GM19468 (cell line): ENCODE results near the gene DCLK1.

ENCODE experiments used
- ATAC-seq: cut with Tn5 transposase; IDR thresholded peaks from one replicate; pipeline ENCODE4 v1.9.1; 2021; ENCODE audit warnings: mild to moderate bottlenecking, moderate library complexity, moderate number of reproducible peaks; ENCODE audit not compliant: unreplicated experiment; ENCODE audit errors: extremely low read depth

DCLK1 gene

DNA sequence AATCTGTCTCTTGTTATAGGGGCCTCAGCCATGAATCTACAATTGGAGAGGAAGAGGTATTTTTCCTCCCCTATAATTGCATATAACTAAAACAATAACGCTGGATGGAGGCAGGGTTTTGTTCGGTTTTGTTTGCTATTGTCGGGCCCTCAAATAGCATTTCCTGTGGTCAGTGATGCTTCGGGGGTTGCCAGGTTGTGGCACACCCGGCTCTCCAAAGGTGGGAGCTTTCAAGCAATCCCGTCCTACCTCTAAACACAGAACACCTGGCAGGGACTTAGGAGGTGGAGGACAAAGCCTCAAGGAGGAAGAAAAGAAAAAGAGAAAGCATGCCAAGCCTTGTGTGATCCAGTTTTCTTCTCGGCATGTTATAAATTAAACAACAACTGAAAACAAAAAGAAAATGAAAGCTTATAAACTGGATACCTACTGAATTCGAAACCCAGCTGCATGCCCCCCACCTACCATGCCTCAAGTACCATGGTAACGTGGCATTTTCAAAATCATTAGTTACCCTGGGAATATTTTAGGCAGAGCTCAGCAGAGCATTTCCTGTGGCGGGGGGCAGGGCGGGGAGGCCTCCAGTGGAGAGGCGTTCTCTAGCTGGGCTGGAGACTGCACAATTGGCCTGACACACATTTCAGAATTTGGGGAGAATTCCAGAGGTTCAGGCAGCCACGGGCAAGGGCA is 213.8 kb downstream of the DCLK1 start:
- no peak for ATAC-seq

DNA sequence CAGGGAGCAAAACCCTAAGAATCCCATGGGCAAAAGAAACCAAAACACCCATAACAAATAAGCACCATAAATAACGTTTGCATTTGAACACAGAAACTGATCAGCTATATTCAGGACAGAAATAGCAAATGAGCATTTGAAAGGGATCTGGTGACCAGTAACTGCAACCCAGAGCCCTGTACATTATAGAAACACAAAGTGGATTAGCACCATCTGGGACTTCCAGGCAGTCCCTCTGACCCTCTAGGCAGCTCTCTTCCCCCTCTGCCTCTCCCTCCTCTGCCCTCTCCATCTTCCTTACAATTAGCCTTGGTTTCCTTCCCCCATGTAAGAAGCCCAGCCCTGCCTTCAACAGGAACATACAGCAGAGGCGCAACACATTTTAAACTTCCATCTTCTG is 215.0 kb downstream of the DCLK1 start:
- ATAC-seq, result no peak

GRCh38 chr13:35914662-35915061 is 216.5 kb downstream of the DCLK1 start:
- no peak for ATAC-seq

DNA sequence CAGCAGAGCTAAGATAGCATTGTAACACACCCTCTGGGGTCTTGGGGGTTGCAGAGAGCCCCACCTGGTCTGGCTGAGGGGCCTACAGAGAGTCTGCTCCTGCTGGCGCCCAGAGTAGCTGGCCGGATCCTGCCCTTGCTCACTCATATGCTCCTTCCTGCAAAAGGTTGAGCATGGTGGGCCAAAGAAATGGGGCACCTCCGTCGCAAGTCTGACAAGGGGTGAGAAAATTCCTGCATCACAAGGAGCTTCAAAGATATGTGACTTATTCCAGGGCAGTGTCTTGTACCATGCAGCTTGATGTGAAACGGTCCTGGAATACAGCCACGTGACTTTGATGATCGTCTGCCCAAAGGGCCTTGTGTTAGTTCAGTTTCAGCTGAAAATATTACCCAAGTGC is 218.3 kb downstream of the DCLK1 start:
- ATAC-seq, result no peak

DNA sequence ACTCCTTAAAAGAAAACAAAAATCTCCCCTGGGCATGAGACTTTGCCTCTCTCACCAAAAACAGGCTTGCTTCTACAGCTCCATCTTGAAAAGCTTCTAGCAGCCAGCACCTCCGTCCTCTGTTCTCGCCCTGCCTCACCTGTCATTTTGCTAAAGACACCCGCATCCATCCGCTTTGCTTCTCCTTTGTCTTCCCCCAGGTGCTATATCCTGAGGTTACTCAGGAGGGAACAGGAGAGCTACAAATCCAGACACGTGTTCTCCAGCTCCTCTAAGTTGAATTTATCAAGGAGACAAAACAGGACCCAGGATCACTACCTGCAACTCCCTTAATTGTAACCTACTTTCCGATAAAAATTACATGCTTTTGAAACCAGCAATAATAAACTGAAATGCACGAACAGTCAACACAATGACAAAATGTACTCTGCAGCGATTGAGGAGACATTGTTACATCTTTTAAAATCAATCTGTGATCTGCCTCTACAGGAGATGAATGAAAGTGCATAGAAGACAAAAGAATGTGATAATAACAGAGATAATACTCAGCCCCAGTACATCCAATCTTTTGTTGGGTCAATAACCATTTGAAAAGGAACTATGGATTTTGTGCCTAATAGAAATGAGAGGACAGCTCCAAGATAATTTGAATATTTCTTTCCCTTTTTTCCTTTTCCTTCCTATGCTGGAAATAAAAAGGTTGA is 221.2 kb downstream of the DCLK1 start:
- ATAC-seq, result no peak

DNA sequence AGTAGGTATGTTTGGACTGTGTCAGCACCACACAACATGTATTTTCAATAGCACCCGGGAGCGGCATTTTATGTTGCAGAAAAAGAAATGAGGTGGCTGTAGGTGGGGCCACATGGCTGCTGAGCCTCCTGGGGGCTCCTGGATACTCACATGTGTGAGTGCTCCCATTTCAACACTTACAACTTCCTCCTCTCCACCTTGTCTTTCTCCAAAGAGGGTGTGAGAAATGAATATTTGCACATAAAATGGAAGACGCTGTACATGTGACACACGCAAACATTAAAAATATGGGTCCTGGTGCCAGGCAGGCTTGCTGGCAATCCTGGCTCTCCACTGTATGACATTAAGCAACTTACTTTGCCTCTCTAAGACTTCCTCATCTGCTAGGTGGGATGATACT is 222.1 kb downstream of the DCLK1 start:
- ATAC-seq, result no peak

- ATAC-seq, result no peak
Measured at GRCh38 chr13:35908226-35908625, 223.0 kb downstream of the DCLK1 start.

DNA sequence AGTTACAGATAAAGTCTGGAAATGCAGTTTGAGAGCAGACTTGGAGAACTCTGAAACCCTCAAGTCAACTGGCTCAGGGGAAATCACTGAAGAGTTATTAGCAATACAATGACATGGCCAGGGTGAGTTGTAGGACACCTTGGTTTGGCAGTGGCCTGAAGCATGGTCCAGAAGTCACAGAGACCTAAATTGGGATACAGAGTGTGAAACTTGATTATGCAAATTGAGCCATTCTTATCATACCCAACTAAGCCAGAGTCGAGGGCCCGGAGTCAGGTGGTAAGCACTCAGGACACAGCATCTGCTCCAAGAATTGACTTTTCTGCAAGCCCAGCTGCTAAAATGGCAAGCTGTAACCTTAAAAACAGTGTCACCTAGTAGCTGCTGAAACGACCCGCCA is 224.5 kb downstream of the DCLK1 start:
- ATAC-seq, result no peak

GRCh38 chr13:35903075-35903474 is 228.1 kb downstream of the DCLK1 start:
- ATAC-seq, result no peak

- no peak for ATAC-seq
Measured at GRCh38 chr13:35898041-35898440, 233.1 kb downstream of the DCLK1 start.

GRCh38 chr13:35894636-35895035 is 236.5 kb downstream of the DCLK1 start:
- ATAC-seq, result no peak

- ATAC-seq, result no peak
Measured at GRCh38 chr13:35892837-35893814, 238.1 kb downstream of the DCLK1 start.

GRCh38 chr13:35891507-35892441 is 239.4 kb downstream of the DCLK1 start:
- no peak for ATAC-seq

DNA sequence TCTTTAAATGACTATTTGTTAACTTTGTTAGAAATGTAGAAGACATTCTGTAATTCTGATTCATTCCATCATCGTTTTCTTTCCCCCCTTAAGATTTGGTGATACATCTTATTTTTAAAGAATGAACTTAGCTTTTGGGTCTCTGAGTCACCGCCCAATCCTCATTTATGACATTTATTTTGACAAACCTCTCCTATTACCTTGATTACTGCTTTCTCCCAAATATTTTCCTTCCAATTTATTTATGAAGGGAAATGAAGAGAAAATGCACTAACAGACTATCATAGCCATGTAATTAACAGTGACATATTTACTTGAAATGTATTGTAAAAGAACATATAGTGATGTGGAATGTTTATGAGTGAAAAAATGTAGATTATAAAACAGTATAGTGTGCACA is 241.6 kb downstream of the DCLK1 start:
- ATAC-seq, result no peak

DNA sequence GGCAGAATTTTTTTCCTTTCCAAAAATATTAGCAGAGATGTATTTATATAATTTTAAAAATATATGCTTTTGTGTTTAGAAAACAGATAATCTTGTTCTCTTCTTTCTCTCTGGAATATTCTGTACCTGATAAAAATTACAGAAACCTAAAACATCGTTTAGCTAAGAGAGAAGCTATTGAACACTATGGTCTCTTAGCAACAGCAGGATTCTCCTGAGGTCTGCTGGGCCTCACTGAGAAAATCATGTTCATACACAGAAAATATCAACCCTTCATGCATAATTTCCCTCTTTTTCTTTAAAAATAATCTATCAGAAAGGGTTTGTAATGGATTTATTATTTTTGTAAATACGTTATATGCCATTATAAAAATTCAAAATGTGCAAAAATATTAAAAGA is 242.2 kb downstream of the DCLK1 start:
- ATAC-seq, result no peak

GRCh38 chr13:35888457-35888883 is 242.7 kb downstream of the DCLK1 start:
- no peak for ATAC-seq

DNA sequence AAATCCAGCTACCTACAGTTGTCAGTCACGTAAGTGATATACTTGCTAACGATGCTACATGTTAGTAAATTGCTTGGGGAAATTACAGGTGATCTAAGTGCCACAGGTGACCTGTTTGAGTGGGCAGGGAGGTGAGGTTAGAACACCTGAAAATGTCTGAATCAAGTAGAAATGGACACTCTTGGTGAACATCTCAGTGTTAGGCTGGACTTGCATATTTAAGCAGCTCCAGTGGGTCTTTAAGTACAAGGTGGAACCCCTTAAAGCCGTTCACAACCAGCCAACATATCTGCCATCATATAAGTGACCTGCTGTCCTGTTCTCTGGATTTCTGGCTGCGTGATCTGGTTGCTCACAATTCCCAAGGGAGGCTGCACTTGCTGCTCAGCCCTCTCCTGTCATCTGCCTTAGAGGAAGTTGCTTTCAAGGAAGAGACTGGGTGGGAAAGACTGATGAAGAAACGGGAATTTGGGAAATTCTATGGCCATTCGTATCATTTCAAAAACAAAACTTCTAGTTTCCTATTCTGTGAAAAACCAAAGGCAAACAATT is 244.0 kb downstream of the DCLK1 start:
- no peak for ATAC-seq

DNA sequence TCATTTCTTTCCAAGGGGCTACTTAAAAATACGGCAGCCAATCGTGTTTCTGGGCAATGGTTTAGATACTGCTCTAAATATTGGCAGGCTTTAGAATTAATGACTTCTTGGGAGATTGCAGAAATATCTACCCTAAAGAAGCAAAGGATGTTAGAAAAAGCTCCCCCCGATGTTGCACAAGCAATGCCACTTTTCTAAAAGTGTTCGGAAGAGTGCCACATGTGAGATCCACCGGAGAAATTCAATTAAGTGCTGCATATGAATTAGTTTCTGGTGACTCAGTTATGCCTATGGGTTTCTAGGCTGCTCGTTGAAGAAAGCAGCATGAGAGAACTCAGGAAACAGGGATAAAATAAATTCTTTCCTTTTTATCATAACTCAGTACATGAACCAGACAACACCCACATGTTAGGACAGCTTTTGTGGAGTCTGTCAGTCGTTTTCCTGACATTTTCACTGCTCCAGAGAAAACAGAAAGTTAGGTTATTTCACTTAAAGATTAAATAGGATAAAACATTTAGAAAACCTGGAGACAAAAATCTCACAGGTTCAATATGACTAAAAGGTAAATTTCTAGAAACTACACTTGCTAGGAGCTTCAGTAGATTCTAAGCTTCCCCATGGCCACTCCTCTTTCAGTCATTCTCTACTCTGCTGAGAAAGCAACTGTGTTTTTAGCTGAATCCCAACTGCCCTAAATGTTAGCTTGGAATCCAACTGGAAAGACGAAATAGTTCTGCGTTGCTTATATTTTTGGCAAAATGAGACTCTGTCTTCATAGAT is 244.7 kb downstream of the DCLK1 start:
- ATAC-seq, result no peak
